SH-SY5Y (cell line): ENCODE results near the gene MT1M.

Experiments
- GATA2 ChIP-seq: IDR thresholded peaks from 2 replicates; pipeline ENCODE4 v1.6.1; 2011; ENCODE audit warnings: mild to moderate bottlenecking, low read depth, low read length
- GATA3 ChIP-seq: IDR thresholded peaks from 2 replicates; pipeline ENCODE4 v1.6.1; 2011; ENCODE audit warnings: low read depth, mild to moderate bottlenecking, low read length, moderate library complexity

DNA sequence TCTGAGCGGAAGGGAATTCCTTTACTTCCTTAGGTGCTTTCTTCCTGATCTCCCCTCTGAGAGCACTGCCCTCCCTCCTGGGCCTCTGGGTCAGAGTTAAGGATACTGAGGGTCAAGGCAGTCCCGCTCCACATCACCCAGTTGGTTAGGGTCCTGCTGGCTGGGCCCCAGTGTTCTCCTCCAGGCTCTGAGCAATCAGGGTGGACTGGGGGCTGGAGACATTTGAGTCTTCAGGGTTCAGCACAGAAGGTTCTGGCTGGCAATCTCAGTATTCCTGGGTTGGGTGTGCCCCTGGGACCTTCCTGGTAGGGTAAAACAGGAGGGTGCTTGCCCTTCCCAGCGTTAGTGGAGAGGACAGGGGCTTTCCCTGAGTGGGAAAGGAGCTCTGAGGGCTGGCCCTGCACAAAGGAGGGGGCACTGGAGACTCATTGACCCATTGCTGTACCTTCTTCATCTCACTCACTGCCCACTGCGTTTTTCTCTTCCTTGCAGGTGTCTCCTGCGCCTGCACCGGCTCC is 448 bp downstream of the MT1M start:
- TF ChIP-seq GATA3: no peak
- TF ChIP-seq GATA2: no peak
